NCI-H1048 (cell line): Measurements from ENCODE around the gene SPINK4.

Experiments used
- DNase-seq: peaks from one replicate; lab custom pipeline; 2025; lab: John Stamatoyannopoulos, UW

SPINK4 gene

DNA sequence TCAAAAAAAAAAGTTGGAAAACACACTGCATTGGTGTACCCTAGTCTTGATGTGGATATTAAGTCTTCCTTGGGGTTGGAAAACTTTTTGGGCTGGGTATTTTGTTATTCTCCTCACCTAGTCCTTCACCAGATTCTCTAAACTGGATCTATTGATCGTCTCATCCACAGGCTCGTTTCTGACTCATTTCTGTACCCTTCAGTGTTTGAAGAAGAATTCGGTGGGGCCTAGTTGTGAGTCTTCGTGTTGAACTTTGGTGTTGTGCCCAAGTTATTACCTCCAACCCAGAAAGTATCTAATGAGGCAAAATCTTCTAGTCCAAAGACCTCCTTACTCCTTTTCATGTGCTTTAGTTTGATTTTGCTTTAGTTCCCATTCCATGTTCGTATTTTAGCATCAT lies 51.9 kb downstream of the SPINK4 start:
- no peak for DNase-seq

DNA sequence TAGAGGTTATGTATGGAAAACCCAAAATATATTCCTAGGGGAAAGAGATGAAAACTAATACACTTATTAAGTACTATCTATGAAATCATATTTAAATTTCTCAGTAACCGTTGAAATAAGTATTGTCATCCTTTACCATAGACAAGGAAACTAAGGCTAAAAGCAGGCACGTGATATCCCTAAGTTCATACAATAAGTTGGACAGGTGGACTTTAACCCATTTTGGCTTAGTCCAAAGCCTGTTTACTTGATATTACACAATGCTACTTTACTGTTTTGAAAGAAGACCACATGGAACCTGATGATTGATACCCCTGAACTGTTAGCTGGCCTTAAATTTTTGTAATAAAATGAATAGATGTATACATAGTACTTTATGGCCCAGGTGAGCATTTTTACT lies 53.8 kb downstream of the SPINK4 start:
- DNase-seq: no peak

DNA sequence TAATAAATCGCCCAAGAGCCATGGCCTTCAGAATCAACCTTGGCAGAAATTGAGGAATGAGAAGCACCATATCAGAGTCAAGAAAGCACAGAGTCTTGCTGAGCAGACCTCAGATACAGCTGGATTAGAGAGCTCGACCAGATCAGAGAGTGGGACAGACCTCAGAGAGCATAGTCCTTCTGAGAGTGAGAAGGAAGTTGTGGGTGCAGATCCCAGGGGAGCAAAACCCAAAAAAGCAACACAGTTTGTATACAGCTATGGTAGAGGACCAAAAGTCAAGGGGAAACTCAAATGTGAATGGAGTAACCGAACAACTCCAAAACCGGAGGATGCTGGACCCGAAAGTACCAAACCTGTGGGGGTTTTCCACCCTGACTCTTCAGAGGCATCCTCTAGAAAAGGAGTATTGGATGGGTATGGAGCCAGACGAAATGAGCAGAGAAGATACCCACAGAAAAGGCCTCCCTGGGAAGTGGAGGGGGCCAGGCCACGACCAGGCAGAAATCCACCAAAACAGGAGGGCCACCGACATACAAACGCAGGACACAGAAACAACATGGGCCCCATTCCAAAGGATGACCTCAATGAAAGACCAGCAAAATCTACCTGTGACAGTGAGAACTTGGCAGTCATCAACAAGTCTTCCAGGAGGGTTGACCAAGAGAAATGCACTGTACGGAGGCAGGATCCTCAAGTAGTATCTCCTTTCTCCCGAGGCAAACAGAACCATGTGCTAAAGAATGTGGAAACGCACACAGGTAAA lies 54.9 kb downstream of the SPINK4 start:
- DNase-seq: no peak

DNA sequence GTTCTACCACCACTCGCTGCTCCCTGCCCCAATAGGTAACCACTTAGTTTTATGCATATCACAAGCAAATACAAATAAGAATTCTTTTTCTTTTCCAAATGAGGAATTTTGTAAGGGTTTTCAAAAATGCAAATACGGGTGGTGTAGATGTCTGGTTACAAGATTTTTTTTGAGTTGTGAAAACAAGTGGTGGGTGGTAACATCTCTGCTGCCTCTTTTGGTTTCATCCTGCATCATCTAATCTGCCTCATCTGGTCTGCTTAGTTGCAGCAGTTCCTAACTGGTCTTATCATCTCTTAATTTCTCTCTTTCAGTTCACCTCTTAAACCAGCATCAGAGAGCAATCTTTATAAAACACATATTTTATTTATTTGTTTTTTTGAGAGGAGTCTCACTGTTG lies 55.6 kb downstream of the SPINK4 start:
- DNase-seq: no peak

DNA sequence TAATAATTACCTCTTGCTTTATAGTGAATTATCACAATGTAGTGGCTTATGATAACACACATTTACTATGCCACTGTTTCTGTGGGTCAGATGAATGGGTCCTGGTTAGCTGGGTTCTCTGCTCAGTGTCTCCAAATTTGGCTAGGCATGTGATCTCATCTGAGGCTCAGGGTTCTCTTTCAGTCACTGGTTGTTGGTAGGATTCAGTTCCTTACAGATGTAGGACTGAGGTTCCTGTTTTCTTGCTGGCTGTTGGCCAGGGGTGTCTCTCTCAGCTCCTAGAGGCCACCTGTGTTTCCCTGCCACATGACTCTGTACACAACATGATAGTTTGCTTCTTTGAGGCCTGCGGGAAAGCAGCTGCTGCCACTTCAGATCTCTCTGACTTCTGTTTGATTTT lies 57.5 kb downstream of the SPINK4 start:
- no peak for DNase-seq
